NCI-H69 (cell line): ENCODE measurements around the gene YPEL5.

Experiments used
- DNase-seq: peaks from one replicate; lab custom pipeline; 2025; lab: John Stamatoyannopoulos, UW

The YPEL5 gene

GRCh38 chr2:30205456-30205855 is 58.6 kb downstream of the YPEL5 start:
- no peak for DNase-seq

DNA sequence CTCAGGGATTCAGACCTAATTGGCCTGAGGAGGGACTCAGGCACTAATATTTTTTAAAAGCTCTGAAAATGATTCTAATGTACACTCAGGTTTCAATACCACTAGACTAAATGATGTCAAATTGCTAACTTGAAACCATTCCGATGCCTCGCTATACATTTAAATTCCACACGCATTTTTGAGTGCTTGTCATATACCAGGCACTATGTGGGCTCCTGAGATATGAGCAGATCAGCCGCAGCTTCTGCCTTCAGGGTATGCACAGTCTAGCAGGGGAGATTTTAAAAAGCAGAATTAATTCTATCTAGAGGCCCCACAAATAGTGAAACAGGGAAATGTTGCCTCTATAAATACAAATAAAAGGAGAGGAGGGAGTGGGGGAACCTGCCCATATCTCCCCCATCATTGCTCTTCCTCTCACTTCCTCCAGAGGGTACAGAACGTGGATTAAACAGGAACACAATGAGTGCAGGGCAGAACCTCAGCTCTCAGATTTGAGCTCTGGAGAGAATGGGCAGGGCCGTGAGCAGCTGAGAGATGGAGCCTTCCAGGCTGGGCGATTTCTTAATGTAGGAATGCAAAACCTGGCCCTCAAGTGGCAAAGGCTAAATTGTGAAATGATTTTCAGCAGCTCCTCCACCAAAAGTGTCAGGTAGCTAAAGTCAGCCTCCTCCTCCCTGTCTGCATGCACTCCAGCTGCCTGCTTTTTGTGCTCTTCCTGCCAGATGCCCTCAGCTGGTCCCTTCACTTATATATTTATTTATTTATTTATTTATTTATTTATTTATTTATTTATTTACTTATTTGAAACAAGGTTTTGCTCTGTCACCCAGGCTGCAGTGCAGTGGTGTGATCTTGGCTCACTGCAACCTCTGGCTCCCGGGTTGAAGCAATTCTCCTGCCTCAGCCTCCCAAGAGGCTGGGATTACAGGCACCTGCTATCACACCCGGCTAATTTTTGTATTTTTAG is 59.9 kb downstream of the YPEL5 start:
- DNase-seq = no peak

DNA sequence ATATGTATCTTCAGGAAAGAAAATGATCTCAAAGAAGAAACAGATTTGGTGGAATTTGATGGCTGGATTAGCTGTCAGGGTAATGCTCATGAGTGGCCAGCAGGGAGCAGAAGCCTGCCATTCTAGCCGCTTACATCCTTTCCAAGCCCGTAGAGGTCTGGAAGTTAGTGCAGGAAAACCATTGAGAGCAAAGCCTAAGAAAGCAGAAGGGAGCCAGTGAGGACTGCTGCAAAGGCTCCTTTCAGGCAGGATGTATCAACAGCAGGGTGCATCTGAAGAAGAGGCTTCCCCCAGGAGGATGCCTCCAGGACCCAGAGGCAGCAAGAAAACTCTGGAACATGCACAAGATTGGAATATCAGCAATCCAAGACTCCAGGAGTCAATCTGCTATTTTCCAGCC is 61.6 kb downstream of the YPEL5 start:
- peak; percentile 81 for DNase-seq

GRCh38 chr2:30209227-30209626 is 62.4 kb downstream of the YPEL5 start:
- no peak for DNase-seq
